Tibial nerve (tissue), 3 donors: ENCODE data around the gene FBXO15.

Source experiments
- POLR2A ChIP-seq, 2 donors: fragments of 450-650 bp; IDR thresholded peaks; one replicate each; pipeline ENCODE4 v1.6.1; 2017; ENCODE audit warnings: antibody characterized with exemption in 2 of 2, mild to moderate bottlenecking in 2 of 2, moderate library complexity in 2 of 2
- TF ChIP-seq, protein P1 (sequence below), 5 experiments: fragments of 200-600 bp in 3 of 5; fragments of 450-650 bp in 2 of 5; sonication (generic) in 3 of 5; IDR thresholded peaks; one replicate each; pipeline ENCODE4 v1.5.1; 2016 to 2019; ENCODE audit warnings: antibody characterized with exemption in 5 of 5, mild to moderate bottlenecking in 3 of 5, moderate library complexity in 2 of 5

DNA sequence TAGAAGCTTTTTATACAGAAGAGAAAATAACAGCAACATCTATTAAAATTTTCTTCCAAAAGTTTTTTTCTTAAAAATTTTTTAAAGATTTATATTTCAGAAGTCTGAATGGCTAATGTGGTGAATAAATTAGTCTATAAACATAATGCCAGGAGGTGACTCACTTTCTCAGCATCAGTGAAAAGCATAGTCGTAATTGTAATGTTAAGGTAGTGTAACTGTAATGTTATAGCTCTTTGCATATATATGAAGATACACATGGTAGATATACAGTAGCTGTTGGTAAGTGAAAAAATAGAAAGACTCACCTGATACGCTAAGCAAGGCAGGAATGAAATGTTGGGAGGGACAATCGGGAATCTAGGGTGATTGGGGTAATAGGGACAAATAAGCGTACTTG, 6.2 kb upstream of the FBXO15 start:
- no peak for TF ChIP-seq POLR2A (IDR thresholded peaks at IDR 0.05)
- TF ChIP-seq, protein P1, sequence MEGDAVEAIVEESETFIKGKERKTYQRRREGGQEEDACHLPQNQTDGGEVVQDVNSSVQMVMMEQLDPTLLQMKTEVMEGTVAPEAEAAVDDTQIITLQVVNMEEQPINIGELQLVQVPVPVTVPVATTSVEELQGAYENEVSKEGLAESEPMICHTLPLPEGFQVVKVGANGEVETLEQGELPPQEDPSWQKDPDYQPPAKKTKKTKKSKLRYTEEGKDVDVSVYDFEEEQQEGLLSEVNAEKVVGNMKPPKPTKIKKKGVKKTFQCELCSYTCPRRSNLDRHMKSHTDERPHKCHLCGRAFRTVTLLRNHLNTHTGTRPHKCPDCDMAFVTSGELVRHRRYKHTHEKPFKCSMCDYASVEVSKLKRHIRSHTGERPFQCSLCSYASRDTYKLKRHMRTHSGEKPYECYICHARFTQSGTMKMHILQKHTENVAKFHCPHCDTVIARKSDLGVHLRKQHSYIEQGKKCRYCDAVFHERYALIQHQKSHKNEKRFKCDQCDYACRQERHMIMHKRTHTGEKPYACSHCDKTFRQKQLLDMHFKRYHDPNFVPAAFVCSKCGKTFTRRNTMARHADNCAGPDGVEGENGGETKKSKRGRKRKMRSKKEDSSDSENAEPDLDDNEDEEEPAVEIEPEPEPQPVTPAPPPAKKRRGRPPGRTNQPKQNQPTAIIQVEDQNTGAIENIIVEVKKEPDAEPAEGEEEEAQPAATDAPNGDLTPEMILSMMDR (IDR thresholded peaks at IDR 0.05): no peak
